GM10847 (cell line): ENCODE measurements around the gene CACNA2D2.

Source experiments
- POLR2A ChIP-seq: IDR thresholded peaks from 2 replicates; pipeline ENCODE4 v1.6.1; 2011; ENCODE audit not compliant: insufficient read length; ENCODE audit errors: extremely low read depth

CACNA2D2 gene

DNA sequence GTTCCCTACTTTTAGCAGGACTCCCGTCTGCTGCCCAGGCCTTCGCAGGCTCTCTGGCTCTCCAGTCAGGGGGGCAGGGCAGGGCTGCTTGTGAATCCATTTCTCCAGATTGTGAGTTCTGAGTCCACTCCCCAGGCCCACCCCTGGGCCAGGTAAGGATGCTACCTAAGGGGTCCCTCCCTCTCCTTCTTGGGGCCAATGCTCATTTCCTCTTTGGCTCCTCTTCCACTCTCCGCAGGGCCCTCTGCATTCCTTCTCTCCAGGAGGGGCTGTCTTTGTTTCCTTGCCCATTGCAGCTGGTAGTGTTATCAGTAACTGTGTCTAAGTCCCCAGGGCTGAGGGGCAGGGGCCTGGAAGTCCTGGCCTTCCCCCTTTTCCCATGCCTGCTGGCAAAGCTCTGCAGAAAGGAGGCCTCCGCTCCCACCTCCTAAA is 13.0 kb upstream of the CACNA2D2 start:
- TF ChIP-seq POLR2A, result no peak

DNA sequence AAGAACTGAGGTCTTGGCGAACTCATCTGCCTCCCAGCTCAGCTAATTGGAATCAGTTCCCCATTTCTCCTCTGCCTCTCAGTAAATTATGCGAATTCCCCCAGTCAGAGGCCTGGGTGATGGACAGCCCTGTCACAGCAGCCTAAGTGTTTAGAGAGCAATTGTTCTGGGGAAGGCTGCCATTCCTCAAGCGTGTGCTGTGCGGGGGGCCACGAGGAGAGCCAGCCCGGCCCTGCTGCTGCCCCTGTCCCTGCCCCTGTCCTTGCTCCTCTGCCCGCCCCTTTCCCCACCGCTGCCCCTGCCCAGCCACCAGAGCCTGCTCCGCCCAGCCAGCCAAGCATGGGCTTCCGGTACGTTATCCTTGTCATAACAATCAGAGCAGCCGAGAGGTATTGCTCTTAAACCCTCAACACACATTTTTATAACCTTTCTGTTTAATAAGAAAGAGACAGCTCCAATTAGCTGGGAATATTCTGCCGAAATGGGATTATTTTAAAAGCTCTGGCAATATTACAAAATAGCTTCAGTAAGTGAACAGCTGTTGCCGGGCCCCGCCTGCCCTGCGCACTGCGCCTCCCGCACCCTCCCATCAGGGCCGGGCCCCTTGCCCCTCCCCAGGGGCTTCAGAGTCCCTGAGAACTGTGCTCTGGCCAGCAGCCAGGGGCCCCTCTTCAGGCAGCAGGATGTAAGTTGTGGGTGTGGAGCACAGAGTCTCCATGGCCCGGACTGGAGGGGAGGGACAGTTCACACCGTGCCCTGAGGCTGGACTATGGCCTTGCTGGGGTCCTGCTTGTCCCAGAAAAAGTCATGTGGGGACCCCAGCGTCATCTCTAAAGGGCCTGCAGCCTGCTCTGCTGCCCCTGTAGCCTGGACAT is 12.4 kb upstream of the CACNA2D2 start:
- TF ChIP-seq POLR2A, result no peak

DNA sequence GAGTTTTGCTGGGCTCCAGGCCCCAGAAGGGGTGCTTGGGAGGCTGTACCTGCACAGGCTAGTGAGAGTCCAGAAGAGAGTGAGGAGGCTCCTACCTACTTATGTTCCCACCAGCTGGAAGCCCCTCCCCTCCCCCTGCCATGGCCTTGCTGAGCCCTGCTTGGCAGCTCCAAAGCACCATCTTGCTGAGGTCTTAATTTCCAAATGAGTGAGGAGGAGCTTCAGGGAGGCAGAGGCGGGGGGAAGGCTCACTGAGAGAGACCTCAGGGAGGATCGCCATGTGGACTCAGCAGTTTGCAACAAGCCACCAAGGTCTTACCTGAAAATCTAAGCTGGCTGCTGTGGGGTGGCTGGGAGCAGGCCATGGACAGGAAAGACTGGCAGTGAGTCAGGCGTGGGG is 8.7 kb upstream of the CACNA2D2 start:
- no peak for TF ChIP-seq POLR2A

DNA sequence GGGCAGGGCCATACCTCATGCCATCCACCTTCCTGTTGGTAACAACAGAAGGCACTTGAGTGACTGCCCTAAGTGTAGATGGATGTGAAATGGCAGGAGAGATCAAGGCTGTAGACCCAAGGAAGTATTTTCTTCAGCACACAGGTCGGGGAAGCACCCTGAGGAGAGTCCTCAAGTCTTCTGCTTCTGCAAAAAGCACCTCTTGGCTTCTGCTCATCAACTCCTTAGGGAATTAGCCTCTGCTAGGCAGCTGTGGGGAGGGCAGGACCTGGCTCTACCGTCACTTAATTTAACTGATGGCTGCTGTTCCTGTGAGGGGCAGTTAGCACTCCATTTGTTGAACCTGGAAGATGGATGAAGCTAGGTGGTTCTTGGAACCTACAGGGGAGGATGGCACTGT is 6.9 kb upstream of the CACNA2D2 start:
- no peak for TF ChIP-seq POLR2A

DNA sequence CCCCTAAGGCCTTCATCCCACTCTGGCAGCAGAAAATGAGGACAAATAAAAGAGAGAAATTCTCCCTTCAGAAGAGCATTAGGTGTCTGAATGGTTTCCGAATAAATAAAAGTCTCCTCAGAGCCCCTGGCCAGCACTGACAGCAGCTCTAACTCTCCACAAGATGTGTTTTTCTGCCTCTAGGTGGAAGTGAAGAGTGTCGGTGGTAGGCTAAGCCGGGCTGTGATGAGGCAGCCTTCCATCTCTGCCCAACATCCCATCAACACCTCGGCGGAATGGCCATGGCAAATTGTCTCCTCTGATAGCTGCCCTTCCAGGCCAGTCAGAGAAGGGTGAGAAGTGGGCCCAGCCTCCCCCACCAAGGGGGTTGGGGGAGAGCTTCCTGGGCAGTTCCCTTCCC is 6.3 kb upstream of the CACNA2D2 start:
- TF ChIP-seq POLR2A, result no peak

DNA sequence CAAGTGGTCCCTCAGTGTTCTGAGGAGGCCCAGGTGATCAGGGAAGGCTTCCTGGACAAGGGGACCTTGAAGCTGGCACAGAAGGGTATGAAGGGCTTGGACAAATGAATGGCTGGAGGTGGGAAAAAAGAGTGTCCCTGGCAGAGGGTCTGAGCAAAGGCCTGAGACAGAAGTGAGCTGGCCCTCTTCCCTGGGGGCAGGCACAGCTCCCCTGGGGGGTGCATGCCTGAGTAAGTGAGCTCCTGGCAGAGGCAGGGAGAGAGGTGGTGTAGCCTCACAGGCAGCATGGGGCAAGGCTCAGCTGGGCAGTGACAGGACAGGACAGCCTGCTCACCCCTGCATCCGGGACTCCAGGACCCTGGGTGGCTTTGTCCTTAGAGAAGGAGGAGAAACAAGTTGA is 5.4 kb upstream of the CACNA2D2 start:
- no peak for TF ChIP-seq POLR2A

DNA sequence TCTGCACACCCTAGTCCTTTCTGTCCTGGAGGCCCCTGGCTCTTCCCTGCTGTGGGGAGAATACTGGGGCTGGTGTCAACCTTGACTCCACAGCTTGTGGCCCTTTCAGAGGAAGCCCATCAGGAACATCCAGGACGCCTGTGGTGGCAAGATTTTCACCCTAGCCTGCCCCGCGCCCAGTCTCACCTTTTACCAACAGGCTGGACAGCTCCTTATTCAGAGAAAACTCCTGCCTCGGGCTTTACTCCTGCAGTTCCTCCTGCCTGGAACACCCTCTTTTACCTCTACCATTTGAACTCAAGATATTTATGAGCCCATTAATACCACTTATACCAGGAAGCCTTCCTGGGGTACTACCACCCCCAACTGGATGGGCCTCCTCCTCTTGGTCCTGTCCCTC is 2.7 kb upstream of the CACNA2D2 start:
- no peak for TF ChIP-seq POLR2A

DNA sequence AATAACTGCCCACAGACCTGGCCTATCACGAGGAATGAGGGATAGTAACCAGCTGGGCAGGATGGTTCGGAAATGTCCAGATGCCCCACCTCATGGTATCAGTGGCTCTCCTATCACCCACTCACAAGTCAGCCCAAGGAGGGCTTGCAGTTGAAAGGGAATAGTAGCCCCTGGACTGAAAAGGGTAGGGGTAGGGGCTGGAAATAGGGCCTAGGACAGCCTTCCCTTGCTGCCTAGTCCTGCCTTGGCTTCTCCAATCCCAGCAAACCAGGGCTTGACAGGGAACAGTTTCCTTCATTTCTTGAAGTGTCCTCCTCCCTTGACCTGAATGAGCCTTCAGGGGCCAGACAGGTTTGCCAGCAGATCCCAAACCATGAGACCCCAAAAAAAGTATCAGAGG is 1.2 kb upstream of the CACNA2D2 start:
- TF ChIP-seq POLR2A, result no peak

DNA sequence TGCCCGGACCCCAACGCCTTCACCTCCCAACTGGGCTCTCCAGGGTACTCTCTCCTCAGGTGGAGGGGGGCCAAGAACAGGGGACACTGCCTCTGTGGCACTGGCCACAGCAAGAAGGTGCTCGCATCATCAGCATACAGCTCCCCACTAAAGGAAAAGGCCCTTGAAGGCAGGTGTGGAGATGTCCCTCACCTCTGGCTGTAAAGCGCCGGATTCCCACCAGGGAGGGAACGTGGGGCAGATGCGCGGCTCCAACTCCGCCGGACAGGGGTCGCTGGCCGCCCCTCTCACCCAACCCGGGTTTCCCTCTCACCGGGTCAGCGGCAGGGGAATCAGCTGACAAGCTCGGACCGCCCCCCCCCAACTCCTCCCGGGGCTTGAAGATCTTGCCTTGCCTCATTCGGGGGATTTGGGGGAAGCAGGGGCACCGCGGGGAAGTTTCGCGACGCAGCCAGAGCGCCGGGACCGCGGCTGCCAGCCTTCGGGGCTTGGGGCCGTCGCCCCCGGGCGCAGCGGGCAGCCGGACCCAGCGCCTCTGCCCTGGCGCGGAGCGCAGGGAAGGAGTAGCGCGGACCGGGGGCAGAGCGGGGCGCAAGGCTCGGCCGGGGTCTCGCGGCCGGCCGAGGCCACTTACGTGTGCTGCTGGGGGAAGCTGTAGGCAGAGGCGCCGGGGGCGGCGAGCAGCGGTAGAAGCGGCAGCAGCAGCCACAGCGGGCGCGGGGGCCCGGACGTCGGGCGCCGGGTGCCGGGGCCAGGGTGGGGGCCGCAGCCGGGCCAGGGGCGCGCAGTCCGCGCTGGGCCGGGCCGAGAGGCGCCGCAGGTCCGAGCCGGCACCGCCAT is 630 bp downstream of the CACNA2D2 start:
- no peak for TF ChIP-seq POLR2A

DNA sequence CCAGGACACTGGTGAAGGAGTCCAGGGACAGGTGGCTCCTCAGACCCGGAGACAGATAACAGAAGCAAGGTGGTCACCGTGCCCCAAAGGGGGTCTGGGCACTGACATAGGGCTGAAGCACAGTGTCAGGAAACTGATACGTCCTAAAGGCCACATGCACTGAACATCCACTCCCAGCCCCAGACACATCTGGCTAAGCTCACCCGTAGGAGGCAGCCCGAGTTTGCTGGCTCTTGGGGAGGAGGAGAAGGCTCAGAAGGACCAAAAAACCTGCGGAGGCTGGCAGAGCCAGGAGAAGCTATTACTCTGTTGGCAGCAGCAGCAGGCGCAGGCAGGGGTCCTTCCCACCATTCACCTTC is 1.2 kb downstream of the CACNA2D2 start:
- TF ChIP-seq POLR2A, result no peak

DNA sequence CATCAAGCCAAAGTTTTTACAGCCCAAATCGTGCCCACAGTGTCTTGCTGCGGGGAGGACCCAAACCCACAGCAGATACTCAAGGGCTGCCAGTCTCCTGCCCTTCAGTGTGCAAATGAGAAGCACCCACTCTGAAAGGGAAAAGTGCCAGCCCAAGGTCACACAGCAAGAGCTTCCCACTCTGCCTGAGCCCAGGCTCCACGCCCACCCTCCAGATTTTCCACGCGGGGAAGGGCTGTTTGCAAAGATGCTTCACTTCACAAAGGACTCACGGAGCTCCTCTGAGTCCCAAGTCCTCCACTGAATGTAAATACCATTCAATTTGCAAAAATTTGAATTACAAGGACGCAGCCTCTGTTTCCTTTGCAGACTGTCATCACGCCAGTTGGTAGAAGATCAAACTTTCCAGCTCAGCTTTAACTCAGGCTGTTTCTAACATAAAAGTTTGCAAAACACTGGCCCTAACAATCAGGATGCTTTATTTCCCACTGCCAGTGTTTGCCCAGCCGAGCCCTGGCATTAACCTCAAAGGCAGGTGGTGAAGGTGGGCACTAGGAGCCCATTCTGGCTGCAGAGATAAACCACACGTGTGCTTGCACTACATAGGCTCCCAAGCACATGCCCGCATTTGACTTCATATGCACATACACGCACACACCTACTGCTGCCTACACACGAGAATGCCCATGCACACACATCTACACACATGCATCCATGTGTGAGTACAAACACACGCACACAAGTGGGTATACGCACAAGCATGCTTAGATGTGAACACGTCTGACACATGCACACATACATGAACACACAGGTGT is 7.6 kb downstream of the CACNA2D2 start:
- TF ChIP-seq POLR2A, result no peak

DNA sequence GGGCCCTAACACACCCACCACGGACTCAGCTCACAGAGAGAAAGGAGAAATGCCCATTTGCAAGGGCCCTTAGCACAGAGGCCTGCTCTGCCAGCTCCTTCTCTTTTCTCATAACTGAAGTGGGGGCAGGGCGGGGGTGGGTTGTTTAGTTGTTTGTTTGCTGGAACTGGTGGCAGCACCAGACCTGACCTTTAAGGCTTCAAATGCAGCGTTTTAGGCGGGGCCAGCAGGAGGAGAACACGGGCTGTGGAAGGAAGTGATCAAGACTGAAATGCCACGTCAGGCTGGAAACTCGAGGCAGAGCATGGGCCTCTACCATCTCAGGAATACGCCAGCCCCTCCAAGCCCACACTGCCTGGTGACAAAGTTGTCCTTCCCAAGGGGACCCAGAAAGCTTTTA is 9.3 kb downstream of the CACNA2D2 start:
- no peak for TF ChIP-seq POLR2A

DNA sequence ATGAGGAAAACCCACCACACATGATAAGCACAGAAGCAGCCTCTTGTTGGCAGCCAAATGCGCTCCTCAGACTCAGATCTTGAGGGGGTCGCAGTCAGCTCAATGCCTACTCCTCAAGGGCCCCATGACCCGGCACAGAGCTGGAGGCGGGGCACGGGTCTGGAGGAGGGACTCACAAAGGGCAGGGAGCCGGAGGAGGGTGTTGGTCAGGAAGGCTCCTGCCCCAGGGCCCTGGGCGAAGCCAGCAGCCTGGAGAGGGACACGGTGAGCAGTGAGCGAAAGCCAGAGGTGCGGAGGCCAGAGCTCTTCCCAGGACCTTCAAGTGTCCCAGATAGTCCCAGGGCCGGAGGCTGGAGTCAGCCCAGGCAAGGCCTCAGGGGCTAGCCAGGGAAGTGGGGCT is 9.8 kb downstream of the CACNA2D2 start:
- no peak for TF ChIP-seq POLR2A

DNA sequence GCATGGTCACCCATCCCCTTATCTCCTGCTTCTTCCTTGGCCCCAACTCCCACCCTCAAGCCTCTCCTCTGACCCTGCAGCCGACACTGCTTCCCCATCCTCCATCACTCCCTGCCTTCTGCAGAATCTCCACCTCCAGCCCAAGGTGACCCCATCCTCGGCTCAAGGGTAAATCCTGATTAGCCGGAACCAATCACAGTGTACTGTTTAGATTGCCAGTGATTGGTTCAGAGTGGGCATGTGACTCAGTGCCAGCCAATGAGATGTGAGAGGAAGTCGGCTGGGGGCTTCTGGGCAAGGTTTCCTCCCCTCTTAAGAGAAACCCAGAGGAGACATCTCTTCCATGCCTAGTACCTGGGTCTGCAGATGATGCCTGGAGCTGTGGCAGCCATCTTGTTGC is 10.3 kb downstream of the CACNA2D2 start:
- TF ChIP-seq POLR2A, result no peak

DNA sequence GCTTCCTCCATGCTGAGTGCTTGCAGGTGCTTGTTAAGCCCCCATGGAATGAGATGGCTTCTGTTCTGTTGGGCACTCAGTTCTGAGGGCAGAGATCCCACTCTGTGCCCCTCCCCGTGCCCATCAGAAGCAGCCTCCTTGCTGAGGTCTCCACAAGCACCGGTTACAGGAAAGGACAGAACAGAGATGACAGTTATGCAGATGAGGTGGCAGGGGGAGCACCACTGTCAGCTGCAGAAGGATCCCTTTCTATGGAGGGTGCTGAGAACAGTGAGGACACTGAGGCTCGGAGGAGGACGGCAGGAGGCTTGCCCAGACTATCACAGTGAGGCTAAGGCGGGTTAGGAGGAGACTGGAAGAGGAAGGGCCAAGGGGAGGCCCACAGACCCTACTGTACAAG is 12.4 kb downstream of the CACNA2D2 start:
- TF ChIP-seq POLR2A, result no peak
